ENCODE measurements around the gene EEIG2. TPM values are rescaled to one million over a fixed set of nuclear protein-coding genes. Genes with fewer than 3 reads are reported as not detected.
A peak's percentile ranks its signal among the peaks of the same experiment; 100 is the strongest.
"Not testable (repeated sequence)": the region's sequence is repeated elsewhere in the genome, so short reads cannot be mapped to it uniquely, and the experiment has no call there.

The EEIG2 gene
- polyA plus RNA-seq, 3 donors = 18.5 to 19.0 (median 18.7) TPM

DNA sequence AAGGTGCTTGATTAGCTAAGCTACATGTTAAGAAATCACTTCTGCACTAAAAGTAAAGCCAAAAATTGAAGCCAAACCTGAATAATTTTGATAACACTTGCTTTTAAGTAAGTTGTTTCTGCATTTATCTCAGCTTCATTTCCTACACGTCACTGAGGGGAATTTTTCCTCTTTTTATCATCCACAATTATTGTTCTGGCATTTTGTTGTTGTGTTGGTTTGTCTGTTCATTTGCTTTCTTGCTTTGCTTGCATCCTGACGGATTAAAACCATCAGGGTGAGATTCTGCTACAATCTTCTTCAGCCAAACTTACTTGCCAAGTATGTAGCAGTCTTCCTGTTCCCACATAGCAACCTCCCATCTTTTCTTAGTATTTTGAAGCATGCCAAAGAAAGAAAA lies 18.0 kb upstream of the EEIG2 start:
- DNase-seq (ENCODE audit: low read depth in 3 of 3, low spot score in 2 of 3) = no peak

DNA sequence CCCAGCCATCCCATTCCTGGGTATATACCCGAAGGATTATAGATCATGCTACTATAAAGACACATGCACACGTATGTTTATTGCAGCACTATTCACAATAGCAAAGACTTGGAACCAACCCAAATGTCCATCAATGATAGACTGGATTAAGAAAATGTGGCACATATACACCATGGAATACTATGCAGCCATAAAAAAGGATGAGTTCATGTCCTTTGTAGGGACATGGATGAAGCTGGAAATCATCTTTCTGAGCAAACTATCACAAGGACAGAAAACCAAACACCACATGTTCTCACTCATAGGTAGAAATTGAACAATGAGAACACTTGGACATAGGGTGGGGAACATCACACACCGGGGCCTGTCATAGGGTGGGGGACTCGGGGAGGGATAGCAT lies 12.4 kb upstream of the EEIG2 start:
- DNase-seq (ENCODE audit: low read depth in 3 of 3, low spot score in 2 of 3) = not testable (repeated sequence)

DNA sequence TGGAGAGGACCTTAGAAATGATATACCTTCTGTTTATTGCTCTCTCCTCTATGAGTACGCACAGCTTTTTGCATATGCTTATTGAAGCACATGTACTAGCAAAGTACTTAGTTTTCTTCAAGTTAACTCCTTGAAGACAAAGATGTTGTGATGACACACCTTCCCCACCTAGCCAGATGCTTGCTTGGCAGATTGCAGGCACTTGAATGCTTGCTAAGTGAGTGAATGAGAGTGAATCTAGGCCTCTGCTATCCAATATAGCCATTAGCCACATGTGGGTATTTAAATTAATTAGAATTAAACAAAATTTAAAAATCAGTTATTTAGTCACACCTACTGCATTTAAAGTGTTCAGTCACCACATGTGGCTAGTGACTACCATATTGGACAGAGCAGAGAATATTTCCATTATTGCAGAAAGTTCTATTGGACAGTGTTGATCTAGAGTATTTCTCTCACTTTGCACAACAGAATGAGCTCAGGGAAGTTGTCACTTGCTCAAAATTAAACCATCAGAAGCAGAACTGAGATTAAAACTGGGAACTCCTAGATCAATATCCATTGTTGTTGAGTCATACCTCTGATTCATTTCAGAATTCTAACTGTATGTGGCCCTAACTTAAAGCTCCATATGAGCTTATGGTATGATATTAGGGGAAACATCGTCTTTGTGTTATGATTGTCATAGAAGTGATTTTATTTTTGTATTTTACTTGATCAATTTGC lies 8.6 kb upstream of the EEIG2 start:
- DNase-seq (ENCODE audit: low read depth in 3 of 3, low spot score in 2 of 3) = no peak

DNA sequence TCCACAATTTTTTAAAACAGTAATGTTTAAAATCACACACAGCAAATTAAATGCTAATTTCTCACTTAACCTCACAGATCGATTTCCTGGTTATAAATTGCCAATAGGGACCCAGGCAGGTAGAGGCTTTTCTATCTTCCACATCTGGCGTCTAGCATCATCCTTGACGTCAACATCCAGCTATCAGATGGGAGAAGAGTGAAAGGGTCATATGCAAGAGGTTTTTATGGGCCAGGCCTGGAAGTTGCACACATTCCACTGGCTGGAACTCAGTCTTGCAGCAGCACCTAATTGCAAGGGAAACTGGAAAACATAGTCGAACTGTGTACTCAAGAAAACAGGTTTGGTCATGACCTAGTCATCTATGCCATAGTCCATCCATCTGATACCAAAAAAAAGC lies 6.0 kb upstream of the EEIG2 start:
- no peak for DNase-seq (ENCODE audit: low read depth in 3 of 3, low spot score in 2 of 3)

DNA sequence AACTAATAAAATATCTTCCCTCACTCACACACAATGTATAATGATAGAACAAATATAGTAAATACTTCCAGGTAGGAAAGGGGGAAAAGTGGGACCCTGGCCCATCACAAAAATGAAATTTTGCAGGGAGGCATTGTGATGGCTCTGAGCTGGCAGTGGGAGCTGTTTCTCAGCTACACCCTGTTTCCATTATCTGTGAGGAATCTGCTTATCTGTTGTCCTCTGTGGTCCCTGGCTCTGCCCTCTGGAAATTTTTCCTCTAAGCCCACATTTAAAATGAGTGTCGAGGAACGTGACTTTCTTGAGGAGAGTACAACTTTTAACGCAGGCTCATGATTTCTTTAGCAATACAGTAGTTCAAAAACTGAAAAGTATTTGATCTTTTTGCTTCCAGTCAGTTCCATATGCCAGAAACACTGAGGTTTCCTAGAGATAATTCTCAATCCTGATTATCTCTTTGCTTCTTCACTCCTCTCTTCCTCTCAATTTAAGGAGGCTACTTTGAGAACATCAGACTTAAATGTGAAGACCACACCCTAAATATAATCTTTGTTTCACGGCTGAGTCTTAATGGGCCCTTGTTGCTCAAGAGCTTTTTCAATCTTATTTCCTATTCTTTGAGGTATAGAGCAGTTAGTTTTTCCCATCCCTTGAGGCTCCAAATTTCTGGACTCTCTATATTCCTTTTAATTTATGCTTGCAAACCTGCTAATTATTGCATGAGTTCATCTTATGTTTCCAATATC lies 5.0 kb upstream of the EEIG2 start:
- DNase-seq (ENCODE audit: low read depth in 3 of 3, low spot score in 2 of 3) = no peak

DNA sequence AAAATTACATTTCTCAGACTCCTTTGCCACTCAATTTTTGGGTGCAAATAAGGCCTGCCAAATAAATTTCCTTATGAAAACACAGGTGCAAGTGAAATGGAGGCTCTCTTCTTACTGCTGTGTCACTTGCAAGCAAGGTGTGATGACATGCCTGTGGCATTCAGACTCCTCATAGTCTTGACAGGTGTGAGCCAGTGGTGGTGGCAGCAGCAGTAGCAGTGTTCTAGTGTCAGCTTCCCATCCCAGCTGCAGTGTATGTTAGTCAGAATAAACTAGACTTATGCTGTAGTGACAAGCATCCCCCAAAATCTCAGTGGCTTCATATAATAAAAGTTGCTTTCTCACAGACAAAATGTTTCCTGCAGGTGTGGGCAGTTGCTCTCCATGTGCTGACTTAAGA lies 3.8 kb upstream of the EEIG2 start:
- DNase-seq (ENCODE audit: low read depth in 3 of 3, low spot score in 2 of 3) = no peak

DNA sequence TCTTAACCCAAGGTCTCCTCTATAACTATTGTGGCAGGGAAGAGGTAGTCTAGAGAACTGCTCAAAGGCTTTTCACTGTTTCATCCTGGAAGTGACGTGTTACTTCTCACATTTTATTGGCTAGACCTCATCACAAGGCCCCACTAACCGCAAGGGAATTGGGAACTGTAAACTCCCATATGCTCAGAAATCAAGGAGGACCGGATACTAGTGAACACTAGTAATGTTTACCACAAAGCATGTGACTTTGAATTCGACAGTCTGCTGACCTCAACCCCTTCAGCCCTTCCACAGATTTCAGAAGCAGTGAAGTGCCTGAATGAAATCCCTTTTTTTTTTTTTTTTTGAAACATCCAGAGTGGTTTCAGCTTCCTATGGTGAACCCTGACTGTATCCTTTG lies 3.4 kb upstream of the EEIG2 start:
- DNase-seq (ENCODE audit: low read depth in 3 of 3, low spot score in 2 of 3) = no peak

DNA sequence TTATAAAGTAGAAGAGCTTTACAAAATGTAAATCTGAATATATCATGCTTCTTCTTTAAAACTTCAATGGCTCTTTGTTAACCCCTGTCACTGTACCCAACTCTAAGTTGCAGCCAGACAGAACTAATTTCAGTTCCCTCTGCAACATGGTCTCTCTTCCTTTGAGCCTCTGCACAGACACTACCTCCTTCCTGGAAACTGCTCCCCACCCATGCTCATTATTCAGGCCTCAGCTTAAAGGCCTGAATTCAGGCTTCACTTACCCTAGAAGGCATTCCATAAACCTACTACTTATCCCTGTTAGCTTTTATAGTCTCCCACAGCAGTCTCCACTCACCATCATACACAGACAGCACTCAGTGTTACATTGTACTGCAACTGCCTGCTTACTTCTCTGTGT lies 2.6 kb upstream of the EEIG2 start:
- DNase-seq (ENCODE audit: low read depth in 3 of 3, low spot score in 2 of 3) = no peak

DNA sequence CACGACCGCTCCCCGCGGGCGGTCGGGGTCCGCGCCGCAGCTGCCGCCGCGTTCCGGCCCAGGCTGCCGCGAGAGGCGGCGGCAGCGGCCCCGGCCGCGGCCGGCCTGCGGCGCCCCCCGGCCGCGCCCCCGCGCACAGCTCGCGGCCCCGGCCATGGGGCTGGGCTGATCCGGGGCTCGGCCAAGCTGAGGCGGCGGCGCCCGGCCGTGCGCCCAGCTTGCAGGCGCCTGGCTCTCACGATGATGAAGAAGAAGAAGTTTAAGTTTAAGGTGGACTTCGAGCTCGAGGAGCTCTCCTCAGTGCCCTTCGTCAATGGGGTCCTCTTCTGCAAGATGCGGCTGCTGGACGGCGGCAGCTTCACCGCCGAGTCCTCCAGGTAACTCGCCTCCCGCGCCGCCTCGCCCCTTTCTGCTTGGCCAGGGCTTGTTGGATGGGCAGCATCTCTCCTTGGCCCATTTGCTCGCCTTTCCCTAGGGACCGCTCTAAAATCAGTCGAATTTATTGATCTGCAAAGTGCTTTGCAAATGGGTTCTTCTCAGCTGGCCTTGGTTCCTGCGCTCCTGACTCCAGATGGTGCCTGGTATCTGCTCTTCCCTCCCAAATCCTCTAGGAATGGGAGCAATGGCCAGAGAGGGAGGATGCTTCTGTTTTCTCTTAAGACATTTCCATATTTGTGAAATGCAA lies 431 bp downstream of the EEIG2 start:
- DNase-seq (ENCODE audit: low read depth in 3 of 3, low spot score in 2 of 3) = peak in 1 of 3 donors; percentile 29

DNA sequence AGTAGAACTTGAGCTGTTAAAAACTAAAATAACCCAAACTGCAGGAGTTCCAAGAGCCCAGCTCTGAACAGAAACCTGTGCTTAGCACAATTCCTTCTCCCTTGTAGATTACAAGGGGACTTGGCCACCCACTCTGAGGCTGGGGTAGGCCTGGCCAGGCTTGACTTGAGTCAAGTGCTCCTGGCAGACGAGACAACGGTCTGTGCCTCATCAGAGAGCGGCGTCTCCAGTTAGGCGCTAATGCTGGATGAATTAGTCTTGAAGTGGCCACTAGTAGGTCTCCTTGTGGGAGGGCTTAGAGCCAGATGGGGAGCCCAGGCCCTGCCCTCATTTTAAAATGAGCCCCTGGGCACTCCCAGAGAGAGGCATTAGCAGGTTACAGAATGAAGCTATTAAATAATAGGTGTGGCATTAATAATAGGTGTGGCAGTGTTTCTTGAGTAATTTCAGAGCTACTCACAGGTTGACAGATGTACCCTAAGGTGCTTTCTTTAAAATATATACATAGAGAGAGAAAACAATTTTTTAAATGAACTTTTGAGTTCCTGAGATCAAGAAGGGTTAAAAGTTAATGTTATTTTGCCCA lies 1.1 kb downstream of the EEIG2 start:
- DNase-seq (ENCODE audit: low read depth in 3 of 3, low spot score in 2 of 3) = peak in 1 of 3 donors; percentile 43

DNA sequence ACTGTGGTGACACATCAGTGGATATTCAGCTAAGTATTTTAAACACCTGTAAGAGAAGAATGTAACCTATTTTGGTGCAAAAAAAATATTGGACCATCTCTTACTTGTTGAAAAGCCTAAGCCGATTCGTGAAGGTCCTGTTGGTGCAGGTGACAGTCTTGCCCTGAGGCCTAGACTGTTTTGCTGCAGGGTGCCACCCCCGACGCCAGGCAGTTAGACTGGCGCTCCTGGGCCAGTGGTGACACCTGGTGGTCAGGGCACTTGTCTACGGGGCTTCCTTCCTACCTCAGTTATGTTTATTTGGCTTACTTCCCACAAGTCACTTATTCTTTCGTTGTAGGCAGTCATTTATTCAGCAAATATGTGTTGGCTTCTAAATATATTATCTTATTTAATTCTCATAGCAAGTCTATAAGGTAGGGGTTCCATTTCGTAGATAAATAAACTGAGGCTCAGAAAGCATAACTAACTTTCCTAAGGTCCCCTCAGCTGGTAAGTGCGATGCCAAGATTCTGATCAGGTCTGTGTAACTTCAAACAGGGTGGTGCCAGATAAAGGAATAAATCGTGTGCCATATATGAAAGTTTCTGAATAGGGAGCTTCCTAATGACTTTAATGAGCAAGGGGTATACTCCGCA lies 1.9 kb downstream of the EEIG2 start:
- no peak for DNase-seq (ENCODE audit: low read depth in 3 of 3, low spot score in 2 of 3)

DNA sequence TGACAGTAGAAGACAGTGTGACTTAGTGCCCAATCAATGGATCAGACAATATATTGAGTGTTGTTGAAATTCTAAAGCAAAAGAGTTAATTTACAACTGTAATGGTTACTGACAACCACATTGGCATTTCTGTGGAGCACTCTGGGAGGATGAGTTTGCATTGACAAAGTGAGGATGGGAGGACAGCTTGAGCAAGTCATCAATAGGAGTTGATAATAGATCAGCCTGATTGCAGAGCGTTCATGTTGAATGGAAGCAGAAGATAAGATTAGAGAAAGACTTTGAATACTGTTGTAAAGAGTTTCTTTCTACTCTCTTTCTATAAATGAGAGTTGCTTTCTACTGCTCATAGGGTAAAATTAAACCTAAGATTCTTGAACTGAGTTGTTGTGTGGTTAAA lies 3.9 kb downstream of the EEIG2 start:
- DNase-seq (ENCODE audit: low read depth in 3 of 3, low spot score in 2 of 3) = no peak

DNA sequence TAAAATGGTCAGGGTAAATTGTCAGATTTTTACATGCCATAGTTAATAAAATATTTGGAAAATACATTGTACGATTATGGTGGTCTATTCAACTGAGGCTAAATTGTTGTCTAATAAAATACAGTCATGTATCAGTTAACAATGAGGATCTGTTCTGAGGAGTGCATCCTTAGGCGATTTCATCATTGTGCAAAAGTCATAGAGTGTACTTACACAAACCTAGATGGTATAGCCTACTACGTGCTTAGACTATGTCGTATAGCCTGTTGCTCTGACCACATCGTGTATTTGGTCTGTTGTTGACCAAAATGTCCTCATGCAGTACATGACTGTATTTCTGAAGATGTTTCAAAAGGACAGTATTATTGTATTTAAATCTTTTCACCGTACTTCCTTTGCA lies 5.2 kb downstream of the EEIG2 start:
- no peak for DNase-seq (ENCODE audit: low read depth in 3 of 3, low spot score in 2 of 3)

DNA sequence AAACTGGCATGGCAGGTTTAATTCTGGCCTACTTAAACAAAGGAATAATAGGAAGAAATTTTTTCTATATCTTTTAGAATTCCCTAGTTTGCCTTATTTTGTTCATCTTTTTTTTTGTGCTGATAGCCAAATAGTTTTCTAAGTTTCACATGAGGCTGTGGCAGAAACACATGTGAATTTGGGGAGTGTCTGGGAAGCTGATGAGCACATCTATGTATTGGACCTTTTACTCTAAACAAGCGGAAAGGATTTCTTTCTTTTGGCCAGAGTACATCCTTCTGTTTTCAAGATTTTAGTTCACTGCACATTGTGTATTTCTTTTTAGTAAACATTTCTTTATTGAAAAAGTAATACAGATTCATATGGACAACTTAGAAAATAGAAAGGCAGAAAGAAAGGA lies 5.6 kb downstream of the EEIG2 start:
- no peak for DNase-seq (ENCODE audit: low read depth in 3 of 3, low spot score in 2 of 3)

DNA sequence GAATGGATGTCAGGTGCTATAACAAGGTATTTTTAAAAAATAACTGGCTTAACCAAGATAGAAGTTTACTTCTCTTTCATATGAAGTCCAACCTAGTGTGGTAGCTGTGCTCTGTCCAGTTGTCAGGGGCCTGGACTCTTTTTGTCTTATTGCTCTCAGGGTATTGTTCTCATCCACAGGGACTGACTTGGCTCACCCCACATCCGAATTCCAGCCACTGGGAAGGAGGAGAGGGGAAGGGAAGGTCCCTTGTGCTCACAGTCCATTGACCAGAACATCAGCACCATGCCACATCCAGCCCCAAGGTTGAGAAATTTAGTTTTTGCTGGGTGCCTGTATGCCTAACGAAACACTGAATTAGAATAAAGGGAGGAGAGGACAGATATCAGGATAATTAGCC lies 8.7 kb downstream of the EEIG2 start:
- DNase-seq (ENCODE audit: low read depth in 3 of 3, low spot score in 2 of 3) = no peak

DNA sequence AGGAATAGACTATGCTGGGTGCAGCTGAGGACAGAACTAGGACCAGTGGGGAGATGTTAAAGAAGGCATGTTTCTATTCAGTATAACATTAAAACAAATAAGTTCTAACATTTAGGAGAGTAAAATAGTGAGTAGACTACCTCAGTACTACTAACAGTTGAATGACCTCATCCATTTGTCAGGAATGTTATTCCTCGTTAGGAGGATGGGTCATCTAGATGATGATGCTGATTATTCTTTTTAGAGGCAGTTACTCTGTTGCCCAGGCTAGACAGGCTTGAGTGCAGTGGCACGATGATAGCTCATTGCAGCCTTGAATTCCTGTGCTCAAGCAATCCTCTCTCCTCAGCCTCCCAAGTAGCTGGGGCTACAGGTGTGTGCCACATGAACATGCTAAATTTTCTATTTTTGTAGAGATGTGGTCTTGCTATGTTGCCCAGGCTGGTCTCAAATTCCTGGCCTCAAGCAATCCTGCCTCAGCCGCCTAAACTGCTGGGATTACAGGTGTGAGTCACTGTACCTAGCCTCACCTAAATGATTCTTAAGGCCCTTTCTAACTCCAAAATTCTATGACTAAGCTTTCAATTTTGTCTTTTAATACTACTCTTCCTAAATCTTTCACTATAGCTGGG lies 9.3 kb downstream of the EEIG2 start:
- DNase-seq (ENCODE audit: low read depth in 3 of 3, low spot score in 2 of 3) = no peak

DNA sequence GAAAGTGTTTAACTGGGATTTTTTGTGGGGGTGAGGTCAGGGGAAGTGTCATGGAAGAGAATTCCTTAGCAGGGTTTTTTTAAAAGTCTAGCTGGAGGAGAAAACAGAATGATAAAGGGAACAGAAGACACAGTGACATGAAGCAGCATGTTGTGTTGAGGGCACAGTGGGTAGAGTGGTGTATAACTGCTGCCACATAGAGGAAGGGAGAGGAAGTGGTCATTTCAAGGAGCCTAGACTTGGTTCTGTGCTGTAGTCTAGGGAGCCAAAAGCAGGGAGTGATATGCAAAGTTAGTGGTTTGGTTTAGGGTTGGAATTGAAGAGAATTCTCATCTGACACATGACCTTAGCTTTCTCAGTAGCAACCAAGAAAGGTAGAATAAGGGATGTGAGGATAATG lies 10.2 kb downstream of the EEIG2 start:
- DNase-seq (ENCODE audit: low read depth in 3 of 3, low spot score in 2 of 3) = no peak

DNA sequence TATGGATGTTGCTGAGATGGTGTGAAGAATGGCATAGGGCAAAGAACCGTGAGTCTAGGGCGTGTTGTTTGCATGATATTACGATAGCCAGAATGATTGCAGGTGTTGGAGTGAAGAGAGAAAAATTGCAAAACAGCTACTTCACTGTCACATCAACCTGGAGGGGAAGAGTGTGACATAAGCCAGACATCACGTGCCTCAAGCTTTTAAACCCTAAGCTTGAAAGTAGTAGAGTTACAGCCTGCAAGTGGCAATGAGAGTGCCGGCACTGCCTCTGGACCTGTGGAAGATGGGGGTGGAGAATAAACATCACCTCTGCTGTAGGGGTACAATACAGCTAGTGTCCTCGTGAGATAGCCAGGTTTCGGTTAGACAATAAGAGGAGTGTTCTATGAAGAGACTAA lies 11.1 kb downstream of the EEIG2 start:
- no peak for DNase-seq (ENCODE audit: low read depth in 3 of 3, low spot score in 2 of 3)

DNA sequence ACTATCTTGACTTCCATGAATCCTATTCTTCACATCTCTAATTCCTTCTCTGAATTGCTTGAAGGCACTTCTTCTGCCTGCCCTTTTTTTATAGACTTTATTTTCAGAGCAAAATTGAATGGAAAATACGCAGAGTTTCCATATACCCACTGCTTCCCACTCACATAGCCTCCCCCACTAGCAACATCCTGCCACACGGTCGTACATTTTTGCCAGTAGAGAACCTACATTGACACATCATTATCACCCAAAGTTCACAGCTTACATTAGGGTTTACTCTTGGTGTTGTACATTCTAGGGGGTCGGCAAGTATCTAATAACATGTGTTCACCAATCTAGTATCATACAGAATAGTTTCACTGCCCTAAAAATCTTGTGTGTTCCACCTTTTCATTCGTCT lies 12.3 kb downstream of the EEIG2 start:
- DNase-seq (ENCODE audit: low read depth in 3 of 3, low spot score in 2 of 3) = no peak

DNA sequence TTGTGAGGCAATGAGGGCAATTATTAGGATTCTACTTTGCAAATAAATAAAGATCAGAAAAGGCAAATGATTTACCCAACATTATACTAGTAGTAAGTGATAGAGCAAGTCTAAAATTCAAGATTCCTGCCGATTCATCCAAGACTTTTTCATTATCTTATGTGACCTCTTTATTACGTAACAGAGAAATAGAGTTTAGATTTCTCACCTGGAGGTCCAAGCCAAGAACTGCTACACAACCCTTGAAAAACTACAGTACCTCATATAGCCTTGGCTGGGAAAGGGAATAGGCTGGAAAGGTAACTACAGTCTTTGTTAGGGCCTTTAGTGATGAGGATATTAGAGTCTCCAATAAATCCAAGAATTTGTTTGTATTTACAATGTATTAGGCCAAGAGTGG lies 13.3 kb downstream of the EEIG2 start:
- DNase-seq (ENCODE audit: low read depth in 3 of 3, low spot score in 2 of 3) = no peak

DNA sequence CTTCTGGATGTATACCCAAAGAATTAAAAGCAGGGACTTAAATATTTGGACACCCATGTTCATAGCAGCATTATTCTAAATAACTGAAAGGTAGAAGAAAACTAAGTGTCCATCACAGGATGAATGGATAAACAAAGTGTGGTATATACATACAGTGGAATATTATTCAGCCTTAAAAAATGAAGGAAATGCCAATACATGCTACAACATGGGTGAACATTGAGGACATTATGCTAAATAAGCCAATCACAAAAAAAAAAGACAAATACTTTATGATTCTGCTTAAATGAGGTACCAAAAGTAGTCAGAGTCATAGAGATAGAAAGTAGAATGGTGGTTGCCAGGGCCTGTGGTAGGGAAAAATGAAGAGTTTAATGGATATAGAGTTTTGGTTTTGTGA lies 14.1 kb downstream of the EEIG2 start:
- DNase-seq (ENCODE audit: low read depth in 3 of 3, low spot score in 2 of 3) = no peak

Data from right renal cortex interstitium (tissue), 3 donors.